ENCODE measurements around the gene MARCHF10.
"Not testable (repeated sequence)": the region's sequence is repeated elsewhere in the genome, so short reads cannot be mapped to it uniquely, and the experiment has no call there.

MARCHF10 gene

GRCh38 chr17:62848334-62848733 is 40.2 kb upstream of the MARCHF10 start:
- no peak overlapping the region for H3K4me3 ChIP-seq (ENCODE audit: control insufficient read depth, low read depth, low read length)
- TF ChIP-seq CTCF (conservative IDR thresholded peaks at IDR 0.05; ENCODE audit: control insufficient read depth, insufficient read depth, low read depth, low read length): no peak
- no peak for DNase-seq (ENCODE audit: low read depth)

GRCh38 chr17:62847426-62847825 is 39.3 kb upstream of the MARCHF10 start:
- TF ChIP-seq CTCF (conservative IDR thresholded peaks at IDR 0.05; ENCODE audit: control insufficient read depth, insufficient read depth, low read depth, low read length): no peak
- no peak for DNase-seq (ENCODE audit: low read depth)
- no peak overlapping the region for H3K4me3 ChIP-seq (ENCODE audit: control insufficient read depth, low read depth, low read length)

GRCh38 chr17:62840871-62841270 is 32.8 kb upstream of the MARCHF10 start:
- no peak for TF ChIP-seq CTCF (conservative IDR thresholded peaks at IDR 0.05; ENCODE audit: control insufficient read depth, insufficient read depth, low read depth, low read length)
- H3K4me3 ChIP-seq (ENCODE audit: control insufficient read depth, low read depth, low read length): no peak overlapping the region

GRCh38 chr17:62833816-62834215 is 25.7 kb upstream of the MARCHF10 start:
- DNase-seq (ENCODE audit: low read depth); H3K4me3 ChIP-seq (ENCODE audit: control insufficient read depth, low read depth, low read length): not testable (repeated sequence)

More at GRCh38 chr17:62840871-62841270, 32.8 kb upstream of the MARCHF10 start:
- no peak for DNase-seq (ENCODE audit: low read depth)

- H3K4me3 ChIP-seq (ENCODE audit: control insufficient read depth, low read depth, low read length): no peak overlapping the region
- DNase-seq (ENCODE audit: low read depth): no peak
- no peak for TF ChIP-seq CTCF (conservative IDR thresholded peaks at IDR 0.05; ENCODE audit: control insufficient read depth, insufficient read depth, low read depth, low read length)
Measured at GRCh38 chr17:62832405-62832804, 24.3 kb upstream of the MARCHF10 start.

- not testable (repeated sequence) for DNase-seq (ENCODE audit: low read depth)
Measured at GRCh38 chr17:62831066-62831465, 23.0 kb upstream of the MARCHF10 start.

GRCh38 chr17:62827746-62828485 is 19.8 kb upstream of the MARCHF10 start:
- no peak for TF ChIP-seq CTCF (conservative IDR thresholded peaks at IDR 0.05; ENCODE audit: control insufficient read depth, insufficient read depth, low read depth, low read length)
- H3K4me3 ChIP-seq (ENCODE audit: control insufficient read depth, low read depth, low read length): no peak overlapping the region
- peak; percentile 28 for DNase-seq (ENCODE audit: low read depth)

More at GRCh38 chr17:62831066-62831465, 23.0 kb upstream of the MARCHF10 start:
- not testable (repeated sequence) for H3K4me3 ChIP-seq (ENCODE audit: control insufficient read depth, low read depth, low read length)

- no peak for DNase-seq (ENCODE audit: low read depth)
- no peak for TF ChIP-seq CTCF (conservative IDR thresholded peaks at IDR 0.05; ENCODE audit: control insufficient read depth, insufficient read depth, low read depth, low read length)
- no peak overlapping the region for H3K4me3 ChIP-seq (ENCODE audit: control insufficient read depth, low read depth, low read length)
Measured at GRCh38 chr17:62826956-62827355, 18.8 kb upstream of the MARCHF10 start.

All from fibroblast of mammary gland (primary cell).